HCT116 (cell line): ENCODE measurements around the gene SLC16A13. TPM values are rescaled to one million over a fixed set of nuclear protein-coding genes. Genes with fewer than 3 reads are reported as not detected.

ENCODE experiments used
- ATAC-seq: fragments of 200-7000 bp; cut with Tn5 transposase; 2 replicates; pipeline ENCODE4 v1.9.1; 2020; ENCODE audit warnings: mild to moderate bottlenecking, moderate library complexity
- BruUV-seq: library from RNA; stranded (reverse); fragments of 400-500 nt; replicated peaks from 2 replicates; lab custom pipeline; 2021; lab: Mats Ljungman, UMichigan
- CTCF ChIA-PET: fragments of 300-600 bp; sonication (Branson Sonifier 250); formaldehyde crosslinking; loops from one replicate; lab custom pipeline; 2021; ENCODE audit warnings: antibody characterized with exemption; lab: Charles Lee
- POLR2A ChIA-PET: fragments of 300-600, 350-600 bp; sonication (Branson Sonifier 250); formaldehyde crosslinking; loops from one replicate; lab custom pipeline; 2021; ENCODE audit warnings: antibody characterized with exemption; lab: Charles Lee
- RAD21 ChIA-PET, 2 experiments: fragments of 300-600 bp; sonication (Branson Sonifier 250); formaldehyde crosslinking; loops; one replicate each; lab custom pipeline; 2023; ENCODE audit warnings: low total read pairs in 2 of 2; ENCODE audit not compliant: uncharacterized antibody in 2 of 2, unreplicated experiment in 2 of 2, low non-redundant PET in 1 of 2; lab: Charles Lee
- DNase-seq: peaks from one replicate; pipeline ENCODE4 v3.0.0-alpha.2; 2010; ENCODE audit warnings: low read depth, low spot score
- H2AFZ ChIP-seq: fragments of 200-600 bp; shearing (Covaris generic), sonication (generic); 2 replicates; pipeline ENCODE4 v1.6.1; 2017; ENCODE audit warnings: low read depth, mixed run types, mixed read lengths, antibody characterized with exemption, low read length; ENCODE audit not compliant: poor library complexity, severe bottlenecking
- H3K27ac ChIP-seq: 2 replicates; pipeline ENCODE4 v1.5.1; 2012; ENCODE audit warnings: low read depth, low read length
- H3K27me3 ChIP-seq: fragments of 200-600 bp; sonication (generic); 2 replicates; pipeline ENCODE4 v1.6.1; 2016; ENCODE audit warnings: mixed run types, low read length, mixed read lengths; ENCODE audit not compliant: insufficient read depth
- H3K36me3 ChIP-seq, 2 experiments: fragments of 200-500 bp in 1 of 2; fragments of 200-600 bp in 1 of 2; sonication (Bioruptor generic) in 1 of 2; sonication (generic) in 1 of 2; 2 replicates each; pipeline versions ENCODE4 v1.5.1 to v1.6.1; 2014 to 2016; ENCODE audit warnings: low read length in 2 of 2, inconsistent platforms in 1 of 2, mixed read lengths in 1 of 2, mixed run types in 1 of 2; ENCODE audit not compliant: insufficient read depth in 2 of 2, control insufficient read depth in 1 of 2
- H3K4me1 ChIP-seq, 2 experiments: fragments of 200-600 bp in 1 of 2; sonication (generic) in 1 of 2; 2 replicates each; pipeline versions ENCODE4 v1.5.1 to v1.6.1; 2012 to 2017; ENCODE audit warnings: low read length in 2 of 2, inconsistent platforms in 1 of 2, mild to moderate bottlenecking in 1 of 2, mixed read lengths in 1 of 2, mixed run types in 1 of 2, moderate library complexity in 1 of 2; ENCODE audit not compliant: insufficient read depth in 2 of 2, control insufficient read depth in 1 of 2
- H3K4me2 ChIP-seq: fragments of 200-600 bp; sonication (generic); 2 replicates; pipeline ENCODE4 v1.6.1; 2017; ENCODE audit warnings: mixed run types, low read length, mixed read lengths
- H3K4me3 ChIP-seq, 2 experiments: fragments of 200-600 bp in 1 of 2; sonication (generic) in 1 of 2; replicated peaks in 1 of 2; 2 replicates each; pipeline ENCODE4 v1.5.1; 2011 to 2016; ENCODE audit warnings: low read length in 2 of 2, control low read depth in 1 of 2, low read depth in 1 of 2, mild to moderate bottlenecking in 1 of 2, mixed read lengths in 1 of 2, mixed run types in 1 of 2
- H3K79me2 ChIP-seq: fragments of 200-600 bp; sonication (generic); 2 replicates; pipeline ENCODE4 v1.6.1; 2017; ENCODE audit warnings: mild to moderate bottlenecking, mixed run types, low read length, moderate library complexity, mixed read lengths; ENCODE audit not compliant: insufficient read depth
- H3K9ac ChIP-seq: fragments of 200-600 bp; sonication (generic); 2 replicates; pipeline ENCODE4 v1.6.1; 2016; ENCODE audit warnings: low read length, mixed read lengths
- H3K9me2 ChIP-seq: fragments of 200-600 bp; sonication (generic), shearing (Covaris generic); 2 replicates; pipeline ENCODE4 v1.6.1; 2017; ENCODE audit warnings: mixed run types, mild to moderate bottlenecking, moderate library complexity; ENCODE audit not compliant: insufficient read depth
- H3K9me3 ChIP-seq, 2 experiments: fragments of 200-500 bp in 1 of 2; fragments of 200-600 bp in 1 of 2; sonication (Bioruptor generic) in 1 of 2; sonication (generic) in 1 of 2; 2 replicates each; pipeline ENCODE4 v1.6.1; 2014 to 2017; ENCODE audit warnings: low read length in 2 of 2, mixed read lengths in 2 of 2, inconsistent platforms in 1 of 2, low read depth in 1 of 2, mild to moderate bottlenecking in 1 of 2, mixed run types in 1 of 2, moderate library complexity in 1 of 2; ENCODE audit not compliant: control insufficient read depth in 1 of 2, insufficient read depth in 1 of 2
- H4K20me1 ChIP-seq: fragments of 200-600 bp; sonication (generic), shearing (Covaris generic); 2 replicates; pipeline ENCODE4 v1.6.1; 2017; ENCODE audit warnings: mixed run types, mild to moderate bottlenecking, moderate library complexity; ENCODE audit not compliant: insufficient read depth
- CBX3 ChIP-seq: IDR thresholded peaks from 2 replicates; pipeline ENCODE4 v1.6.1; 2012; ENCODE audit warnings: low read depth
- EGR1 ChIP-seq: IDR thresholded peaks from 2 replicates; pipeline ENCODE4 v1.6.1; 2012; ENCODE audit warnings: low read depth
- EZH2 ChIP-seq: fragments of 200-600 bp; sonication (generic); IDR thresholded peaks from 2 replicates; pipeline ENCODE4 v1.6.1; 2017; ENCODE audit warnings: antibody characterized with exemption, mixed run types
- EZH2phosphoT487 ChIP-seq: fragments of 200-600 bp; IDR thresholded peaks from 2 replicates; pipeline ENCODE4 v1.6.1; 2018; ENCODE audit warnings: antibody characterized with exemption, borderline replicate concordance
- JUND ChIP-seq: IDR thresholded peaks from 2 replicates; pipeline ENCODE4 v1.6.1; 2012
- POLR2AphosphoS5 ChIP-seq: IDR thresholded peaks from 2 replicates; pipeline ENCODE4 v1.6.1; 2011; ENCODE audit warnings: mild to moderate bottlenecking, low read depth, low read length, moderate library complexity
- RAD21 ChIP-seq: IDR thresholded peaks from 2 replicates; pipeline ENCODE4 v1.6.1; 2012; ENCODE audit warnings: low read depth, mild to moderate bottlenecking
- REST ChIP-seq: IDR thresholded peaks from 2 replicates; pipeline ENCODE4 v1.6.1; 2012; ENCODE audit warnings: low read depth
- SIN3A ChIP-seq: IDR thresholded peaks from 2 replicates; pipeline ENCODE4 v1.6.1; 2012; ENCODE audit warnings: low read depth
- SP1 ChIP-seq: IDR thresholded peaks from 2 replicates; pipeline ENCODE4 v1.6.1; 2012; ENCODE audit warnings: low read depth
- SRF ChIP-seq: IDR thresholded peaks from 2 replicates; pipeline ENCODE4 v1.6.1; 2012; ENCODE audit warnings: low read depth
- TCF7L2 ChIP-seq: IDR thresholded peaks from 2 replicates; pipeline ENCODE4 v1.7.0; 2011; ENCODE audit warnings: borderline replicate concordance, inconsistent platforms; ENCODE audit not compliant: insufficient read depth, insufficient read length; ENCODE audit errors: extremely low read depth
- YY1 ChIP-seq: IDR thresholded peaks from 2 replicates; pipeline ENCODE4 v1.6.1; 2011; ENCODE audit warnings: low read length, low read depth, moderate library complexity, mild to moderate bottlenecking; ENCODE audit not compliant: insufficient replicate concordance; ENCODE audit errors: extremely low read depth
- ZFX ChIP-seq: fragments of 450-650 bp; IDR thresholded peaks from 2 replicates; pipeline ENCODE4 v1.6.1; 2017
- ZNF274 ChIP-seq: fragments of 200-500 bp; sonication (Bioruptor generic); IDR thresholded peaks from 2 replicates; pipeline ENCODE4 v1.6.1; 2014; ENCODE audit warnings: mild to moderate bottlenecking, low read depth, low read length, inconsistent platforms
- intact Hi-C: fragments of 100-400 bp; cut with micrococcal nuclease; formaldehyde crosslinking; loops from 2 replicates; pipeline ENCODE4 v1.10.0; 2022
- total RNA-seq: library from RNA; stranded (reverse); gene quantifications from one replicate; pipeline ENCODE4 v1.2.1, GENCODE V29; 2021; ENCODE audit not compliant: unreplicated experiment
- TF ChIP-seq, protein P1 (sequence below): IDR thresholded peaks from 2 replicates; pipeline ENCODE4 v1.6.1; 2012
- TF ChIP-seq, protein P2 (sequence below): IDR thresholded peaks from 2 replicates; pipeline ENCODE4 v1.6.1; 2012

The SLC16A13 gene
- total RNA-seq, 1 experiment from 2014 or later = 6.8 TPM

DNA sequence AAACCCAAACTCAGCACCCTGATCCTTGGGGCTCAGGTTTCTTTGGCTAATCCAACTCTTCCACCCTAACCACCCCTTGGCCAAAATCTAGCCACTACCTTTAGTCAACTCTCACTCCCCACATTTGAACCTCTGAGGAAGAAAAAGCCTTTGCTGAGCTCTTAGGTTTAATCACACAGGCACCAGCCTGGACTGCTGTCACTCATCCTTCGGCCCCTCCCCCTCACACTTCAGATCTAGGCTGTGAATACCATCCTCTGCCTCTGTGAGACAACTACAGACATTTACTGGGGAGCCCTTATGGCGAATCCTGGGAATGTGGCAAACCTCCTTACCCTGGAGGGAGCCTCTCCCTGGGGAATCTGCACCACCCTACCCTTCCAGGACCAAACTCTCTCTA is 28.7 kb upstream of the SLC16A13 start:
- H3K9me2 ChIP-seq = no peaks in the 10 kb centered on the region
- no peak overlapping the region for H2AFZ ChIP-seq
- no peak overlapping the region for H3K4me2 ChIP-seq
- ChIA-PET RAD21 (no interaction called here), POLR2A (no interaction called here), CTCF (interaction anchor here (1.6 to 1.9 kb wide), 2 partner anchors 164 kb away, joined by 5 to 6 read pairs; no protein-coding TSS in a partner anchor)
- TF ChIP-seq REST = no peak
- peaks cover 4% of the 10 kb centered on the region; the same call in 1 of the 2 replicates for H4K20me1 ChIP-seq
- DNase-seq = no peak
- no peak overlapping the region for H3K27ac ChIP-seq
- H3K4me1 ChIP-seq = peaks cover 7 to 10% of the 10 kb centered on the region in 2 experiments; a peak in 2 of 4 replicates
- H3K27me3 ChIP-seq = no peaks in the 10 kb centered on the region
- H3K9me3 ChIP-seq = no peaks in the 10 kb centered on the region
- H3K4me3 ChIP-seq = no peak overlapping the region
- H3K9ac ChIP-seq = no peak overlapping the region
- peak; percentile 31; the same call in 1 of the 2 replicates for ATAC-seq
- intact Hi-C loops = no loop called here
- peaks cover 35% of the 10 kb centered on the region for H3K79me2 ChIP-seq
- no TSS peak for BruUV-seq
- peaks cover 0 to 3% of the 10 kb centered on the region in 2 experiments; a peak in 1 of 4 replicates for H3K36me3 ChIP-seq

GRCh38 chr17:7010523-7010922 is 25.3 kb upstream of the SLC16A13 start:
- Histone ChIP-seq H3K4me2 (peak overlapping the region; percentile 100; the same call in 1 of the 2 replicates), H3K9me2 (no peaks in the 10 kb centered on the region), H3K27me3 (no peaks in the 10 kb centered on the region), H3K4me3 (no peak overlapping the region), H3K4me1 (peaks cover 10 to 23% of the 10 kb centered on the region in 2 experiments; a peak in 3 of 4 replicates), H3K9me3 (no peaks in the 10 kb centered on the region), H2AFZ (no peak overlapping the region), H3K9ac (no peak overlapping the region), H3K36me3 (no peaks in the 10 kb centered on the region), H3K27ac (no peak overlapping the region), H3K79me2 (peaks cover 56% of the 10 kb centered on the region), H4K20me1 (no peaks in the 10 kb centered on the region)
- ChIA-PET POLR2A (no interaction called here), RAD21 (no interaction called here), CTCF (no interaction called here)
- no peak for ATAC-seq
- TF ChIP-seq ZFX = no peak
- TF ChIP-seq EZH2phosphoT487 = no peak
- TF ChIP-seq SRF = no peak
- no peak for TF ChIP-seq SIN3A
- no peak for TF ChIP-seq YY1
- TF ChIP-seq TCF7L2 = no peak
- TF ChIP-seq, protein P1, sequence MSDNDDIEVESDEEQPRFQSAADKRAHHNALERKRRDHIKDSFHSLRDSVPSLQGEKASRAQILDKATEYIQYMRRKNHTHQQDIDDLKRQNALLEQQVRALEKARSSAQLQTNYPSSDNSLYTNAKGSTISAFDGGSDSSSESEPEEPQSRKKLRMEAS = no peak
- TF ChIP-seq POLR2AphosphoS5 = no peak
- TF ChIP-seq ZNF274 = no peak
- TF ChIP-seq JUND = no peak
- TF ChIP-seq, protein P2, sequence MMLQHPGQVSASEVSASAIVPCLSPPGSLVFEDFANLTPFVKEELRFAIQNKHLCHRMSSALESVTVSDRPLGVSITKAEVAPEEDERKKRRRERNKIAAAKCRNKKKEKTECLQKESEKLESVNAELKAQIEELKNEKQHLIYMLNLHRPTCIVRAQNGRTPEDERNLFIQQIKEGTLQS = no peak
- no peak for TF ChIP-seq SP1
- TF ChIP-seq RAD21 = no peak
- no peak for TF ChIP-seq EGR1
- TF ChIP-seq CBX3 = no peak
- no peak for TF ChIP-seq EZH2
- BruUV-seq = no TSS peak
- intact Hi-C loops = no loop called here
- no peak for DNase-seq
